Spleen (tissue), 7 donors: ENCODE results near the gene PIGQ.

Experiments used
- CTCF ChIP-seq, 11 experiments: fragments of 200-600 bp in 7 of 11; fragments of 450-650 bp in 4 of 11; sonication (generic) in 4 of 11; IDR thresholded peaks in 8 of 11; conservative IDR thresholded peaks in 3 of 11; 1 replicate in 7 of 11; 2 replicates in 4 of 11; pipeline versions ENCODE4 v1.4.0 to v1.8.0; 2016 to 2021; ENCODE audit warnings: antibody characterized with exemption in 11 of 11, inconsistent platforms in 4 of 11, mild to moderate bottlenecking in 1 of 11
- POLR2A ChIP-seq, 3 donors: fragments of 450-650 bp; IDR thresholded peaks; one replicate each; pipeline ENCODE4 v1.5.1; 2017; ENCODE audit warnings: antibody characterized with exemption in 3 of 3, mild to moderate bottlenecking in 1 of 3
- POLR2AphosphoS5 ChIP-seq, 3 donors: sonication (generic); formaldehyde crosslinking; IDR thresholded peaks; one replicate each; pipeline ENCODE4 v1.5.1; 2017; ENCODE audit warnings: antibody characterized with exemption in 3 of 3
- donor health status: DM: no; HTN: no; CAD: no; lungs with moderate emphysema.
- donor health status: DM: no; HTN: no; CAD: no.
- donor health status: DM: no; HTN: no; CAD: no.

GRCh38 chr16:563072-563644 lies 6.6 kb upstream of the PIGQ start:
- no peak for TF ChIP-seq CTCF (IDR thresholded peaks at IDR 0.05 in 8 of 11, conservative IDR thresholded peaks at IDR 0.05 in 3 of 11)
- no peak for TF ChIP-seq POLR2A (IDR thresholded peaks at IDR 0.05)
- TF ChIP-seq POLR2AphosphoS5 (IDR thresholded peaks at IDR 0.05): no peak
